Activated CD4-positive, CD25-positive, alpha-beta regulatory T cell treated with anti-CD3 and anti-CD28 coated beads, Interleukin-2, amount 50 U/mL, for 24 hours (primary cell): ENCODE results near the gene LRRN3.

ENCODE experiments used
- ATAC-seq, 2 donors: fragments of 150-1000 bp; cut with Tn5 transposase; one replicate each; pipeline ENCODE4 v1.10.0; 2021; ENCODE audit warnings: mild to moderate bottlenecking in 1 of 2, moderate library complexity in 1 of 2

Gene LRRN3

DNA sequence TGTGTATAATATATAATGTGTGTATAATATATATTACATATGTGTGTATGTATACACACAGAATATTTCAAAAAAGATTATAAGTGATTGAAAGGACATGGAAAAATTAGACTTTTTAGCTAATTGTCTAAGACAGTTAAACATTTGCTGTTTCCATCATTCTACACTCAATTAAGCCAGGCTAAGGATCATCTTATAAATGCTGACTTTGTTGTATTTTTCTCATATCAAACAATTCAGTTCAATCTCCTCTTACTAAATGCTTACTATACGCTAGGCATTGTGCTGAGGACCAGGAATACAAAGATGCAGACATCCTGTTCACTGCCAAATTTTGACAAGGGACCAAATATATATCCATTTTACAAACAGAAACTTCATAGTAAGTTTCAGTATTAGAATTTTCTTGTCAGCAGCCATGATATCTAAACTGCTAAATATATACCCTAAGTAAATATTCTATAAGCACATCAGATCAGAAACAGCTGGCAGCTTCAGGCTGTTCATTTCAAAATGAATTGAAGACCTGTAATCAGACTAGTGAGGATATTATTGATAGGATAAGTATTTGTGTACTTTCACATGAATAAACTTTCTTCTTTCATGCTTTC lies 10.3 kb upstream of the LRRN3 start:
- ATAC-seq = no peak

- peak in 1 of 2 donors; percentile 10 for ATAC-seq
These were observed 9.2 kb upstream of the LRRN3 start for GRCh38 chr7:111081546-111082267.

DNA sequence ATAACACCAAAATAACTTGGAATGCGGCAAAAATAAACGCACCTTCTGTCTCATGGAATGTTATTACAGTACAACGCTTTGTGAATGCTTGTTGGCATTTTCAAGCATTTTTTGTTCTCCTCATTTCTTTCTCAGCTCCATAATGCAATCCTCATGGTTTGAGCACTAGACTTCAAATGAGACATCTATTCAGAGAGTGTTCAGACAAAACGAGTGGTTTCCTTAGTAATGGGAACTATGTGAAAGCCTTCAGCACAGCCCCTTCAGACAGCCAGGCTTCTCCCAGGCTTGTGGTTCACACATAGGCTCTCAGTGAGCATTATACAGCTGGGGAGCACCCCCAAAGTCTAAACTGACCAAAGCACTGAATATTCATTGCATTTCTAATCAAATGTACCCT lies 8.6 kb upstream of the LRRN3 start:
- no peak for ATAC-seq

GRCh38 chr7:111083413-111083812 lies 7.5 kb upstream of the LRRN3 start:
- ATAC-seq = peak; percentile 84 to 85

GRCh38 chr7:111085356-111085755 lies 5.6 kb upstream of the LRRN3 start:
- ATAC-seq = no peak

- peak; percentile 64 to 69 for ATAC-seq
These were observed 4.4 kb upstream of the LRRN3 start for GRCh38 chr7:111086532-111086931.

DNA sequence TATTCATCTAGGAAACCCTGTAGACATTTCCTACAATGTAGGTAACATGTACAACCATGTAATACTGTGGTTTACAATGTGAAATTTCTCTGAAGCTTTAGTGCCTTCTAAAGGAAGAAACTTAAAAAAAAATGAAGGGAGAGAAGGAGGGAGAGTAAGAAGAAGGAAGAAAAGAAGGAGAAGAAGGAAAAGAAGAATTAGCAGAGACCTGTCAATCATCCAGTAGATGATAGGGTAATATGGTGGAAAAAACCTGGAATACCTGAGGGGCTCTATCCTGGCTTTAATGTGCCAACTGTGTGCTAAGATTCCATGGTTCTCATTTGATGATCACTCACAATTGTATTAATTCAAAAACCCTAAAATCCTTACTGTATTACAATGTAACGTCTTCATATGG lies 2.6 kb upstream of the LRRN3 start:
- ATAC-seq = no peak

DNA sequence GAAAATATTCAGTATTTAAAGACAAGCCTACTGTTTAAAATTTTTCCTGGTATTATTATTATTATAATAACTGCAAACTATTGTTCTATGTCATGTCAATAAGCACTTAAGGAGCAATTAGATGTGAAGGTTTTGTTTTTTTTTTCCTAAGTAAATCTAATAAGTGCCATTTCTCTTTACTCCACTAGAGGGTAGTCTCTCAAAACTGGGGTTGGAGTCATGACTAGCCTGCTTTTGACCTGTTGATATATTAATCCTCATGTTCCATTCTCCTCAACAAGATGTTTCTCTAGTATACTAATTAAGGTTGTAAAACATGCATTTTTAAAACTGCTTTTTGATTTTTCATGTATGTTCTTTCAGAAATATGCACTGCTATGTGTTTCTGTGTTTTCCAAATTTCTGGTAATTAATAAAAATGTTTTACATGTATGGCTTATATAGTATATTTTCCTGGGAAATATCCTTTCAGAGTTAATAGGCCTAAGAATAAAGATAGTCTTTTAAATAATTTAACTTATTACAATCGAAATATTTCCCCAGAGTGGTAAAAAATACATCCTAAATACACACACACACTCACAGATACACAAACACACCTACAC lies 1.0 kb upstream of the LRRN3 start:
- ATAC-seq = no peak

GRCh38 chr7:111091593-111092358 lies 849 bp downstream of the LRRN3 start:
- ATAC-seq = no peak

DNA sequence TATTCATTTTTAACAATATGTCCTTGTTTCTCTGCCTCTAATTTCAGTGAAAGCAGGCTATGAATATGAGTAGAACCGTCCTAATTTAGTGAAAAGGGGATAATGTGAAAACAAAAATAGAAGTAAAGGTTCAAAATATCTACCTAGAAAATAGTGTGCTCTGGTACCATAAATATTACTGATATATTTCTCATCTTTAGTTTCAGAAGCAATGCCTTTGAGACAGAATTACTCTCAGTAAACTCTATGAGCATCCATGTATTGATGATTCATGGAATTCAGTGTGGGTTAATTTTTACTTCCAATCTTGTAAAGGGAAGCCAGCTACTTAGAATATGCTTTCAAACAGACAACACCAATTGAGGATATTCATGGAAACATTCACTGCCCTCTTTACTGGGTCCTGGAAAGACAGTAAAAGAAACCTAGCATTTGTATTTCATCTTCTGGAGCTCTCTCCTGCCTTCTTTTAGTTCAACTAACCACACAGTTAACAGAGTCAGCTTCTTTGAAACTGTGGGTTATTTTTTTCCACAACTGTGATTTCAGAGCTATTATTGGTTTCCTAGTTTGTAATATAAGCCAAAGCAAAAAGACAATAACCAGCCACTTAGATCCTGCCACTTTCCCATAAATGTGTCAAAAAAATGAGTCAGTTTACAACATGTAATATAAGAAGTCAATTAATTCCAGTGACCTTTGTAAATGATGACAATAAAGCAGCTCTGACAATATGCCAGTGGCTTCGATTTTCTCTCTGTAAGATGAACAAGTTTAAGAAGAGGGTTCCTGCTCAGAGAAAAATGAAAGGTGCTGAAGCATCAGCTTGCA lies 1.7 kb downstream of the LRRN3 start:
- peak; percentile 49 to 63 for ATAC-seq

GRCh38 chr7:111093496-111093895 lies 2.6 kb downstream of the LRRN3 start:
- ATAC-seq = no peak

GRCh38 chr7:111094419-111094818 lies 3.5 kb downstream of the LRRN3 start:
- ATAC-seq = peak in 1 of 2 donors; percentile 46

DNA sequence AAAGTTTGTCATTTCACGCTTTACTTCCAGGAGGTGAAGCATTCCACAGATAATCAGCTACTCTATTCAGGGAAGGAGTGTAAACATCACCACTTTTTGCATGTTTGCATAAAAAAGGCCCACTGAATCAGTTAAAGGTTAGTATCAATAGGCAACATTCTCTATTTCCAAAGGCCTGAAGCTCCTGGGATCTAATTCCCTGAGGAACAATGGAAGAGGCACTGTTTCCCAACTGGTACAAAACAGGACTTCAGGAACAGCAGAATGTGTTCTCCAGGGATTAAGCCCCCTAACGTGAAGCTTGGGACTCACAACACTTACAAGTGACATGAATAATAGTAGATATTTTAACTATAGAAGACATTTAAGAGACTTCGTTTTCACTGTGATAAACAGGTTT lies 6.1 kb downstream of the LRRN3 start:
- no peak for ATAC-seq

- ATAC-seq = peak; percentile 75 to 79
These were observed 7.3 kb downstream of the LRRN3 start for GRCh38 chr7:111098011-111098925.

DNA sequence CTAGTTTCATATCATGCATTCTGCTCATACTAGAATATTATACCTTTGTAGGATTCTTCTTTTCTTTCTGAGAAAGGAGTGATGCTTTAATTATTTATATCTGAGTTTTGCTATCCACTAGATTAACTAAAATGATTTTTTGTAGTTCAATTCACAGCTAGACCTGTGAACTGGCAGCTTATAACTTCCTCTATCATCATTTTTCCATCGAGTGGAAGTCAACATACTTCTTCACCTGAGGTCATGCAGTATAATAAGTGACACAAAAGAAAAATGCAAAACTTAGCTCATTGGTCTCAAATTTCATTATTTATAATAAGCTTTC lies 8.0 kb downstream of the LRRN3 start:
- ATAC-seq = no peak

GRCh38 chr7:111101856-111102646 lies 11.1 kb downstream of the LRRN3 start:
- no peak for ATAC-seq

DNA sequence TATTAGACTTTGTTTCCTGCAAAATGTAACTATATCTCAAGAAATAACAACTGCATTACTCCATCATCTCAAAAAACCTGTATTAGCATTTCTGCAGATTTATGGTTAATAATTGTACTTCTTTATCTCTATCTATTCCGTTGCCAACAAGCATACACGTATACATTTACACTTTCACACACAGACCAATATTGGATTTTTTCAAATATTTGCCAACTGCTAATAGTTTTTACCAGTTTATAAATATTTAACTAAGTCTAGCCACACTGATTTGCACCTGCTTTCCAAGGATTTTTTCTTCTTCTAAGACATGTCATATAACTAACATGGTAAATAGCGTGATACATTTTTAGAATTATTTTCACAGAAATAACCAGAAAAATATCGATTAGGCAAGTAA lies 12.2 kb downstream of the LRRN3 start:
- ATAC-seq = no peak

- ATAC-seq = no peak
These were observed 12.8 kb downstream of the LRRN3 start for GRCh38 chr7:111103678-111104274.

DNA sequence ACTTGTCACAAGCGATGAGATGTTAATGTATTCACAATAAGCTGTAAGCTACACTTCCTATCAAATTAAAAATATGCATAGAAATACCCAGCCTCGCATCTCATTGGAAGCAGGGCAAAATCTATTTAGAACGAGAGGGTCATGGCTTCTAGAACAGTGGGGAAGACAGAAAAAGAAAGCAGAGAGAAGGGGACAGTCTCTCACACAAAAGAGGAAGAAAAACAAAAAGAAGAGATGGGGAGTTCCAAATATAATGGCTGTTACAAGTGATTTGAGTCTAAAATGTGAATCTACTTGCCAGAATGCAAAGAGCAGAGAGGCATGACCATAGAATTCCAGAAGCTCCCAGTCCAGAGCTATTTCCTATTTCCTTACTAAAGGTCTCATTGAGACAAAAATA lies 13.8 kb downstream of the LRRN3 start:
- ATAC-seq = no peak

DNA sequence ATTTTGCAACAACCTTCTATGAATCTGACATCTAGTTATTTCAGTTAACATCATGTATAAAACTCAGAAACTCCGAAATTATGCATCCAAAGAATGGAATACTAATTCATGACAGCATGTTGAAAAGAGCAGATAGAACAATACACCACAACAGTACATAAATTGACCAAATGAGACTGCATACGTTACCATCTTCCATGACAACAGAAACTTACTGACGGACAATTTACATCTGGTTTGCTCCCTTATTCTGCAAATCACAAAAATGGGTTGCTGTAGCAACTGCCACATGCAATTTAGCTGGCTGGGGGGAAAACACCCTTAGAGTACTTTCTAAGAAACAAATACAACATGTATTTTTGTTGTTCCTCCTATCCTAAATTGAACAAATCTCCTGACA lies 14.3 kb downstream of the LRRN3 start:
- no peak for ATAC-seq
